Stimulated activated CD4-positive, alpha-beta T cell treated with anti-CD3 and anti-CD28 coated beads, Interleukin-12 subunit alpha, Interleukin-12 subunit beta, amount 100 ng/mL, for 24 hours (primary cell): Measurements from ENCODE around the gene ASAP2.

Source experiments
- DNase-seq, 2 experiments: peaks; one replicate each; pipeline ENCODE4 v3.0.0-alpha.2; 2020; ENCODE audit warnings: low read depth in 2 of 2

The ASAP2 gene

DNA sequence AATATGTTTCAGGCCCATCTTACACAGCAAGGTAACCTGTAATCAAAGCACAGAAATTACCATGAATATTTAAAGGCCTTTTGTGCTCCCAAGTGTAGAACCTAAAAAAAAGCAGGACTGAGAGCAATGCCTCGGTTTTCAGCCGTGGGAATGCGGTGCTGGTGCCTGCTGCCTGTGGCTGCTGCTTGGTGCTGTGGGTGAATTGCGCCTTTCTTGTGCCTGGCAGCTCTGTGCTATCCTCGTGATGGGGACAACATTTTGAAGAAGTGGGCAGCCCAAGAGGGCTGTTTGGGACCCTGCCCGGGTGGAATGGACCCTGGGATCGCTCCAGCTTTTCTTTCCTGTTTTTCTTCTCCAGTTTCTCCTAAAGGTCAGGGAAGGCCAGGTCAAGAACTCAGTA, 91.2 kb downstream of the ASAP2 start:
- no peak for DNase-seq

- DNase-seq = no peak
These were observed 92.0 kb downstream of the ASAP2 start for GRCh38 chr2:9298583-9298982.

- no peak for DNase-seq
These were observed 92.8 kb downstream of the ASAP2 start for GRCh38 chr2:9299161-9300100.

- DNase-seq = no peak
These were observed 93.6 kb downstream of the ASAP2 start for GRCh38 chr2:9300214-9300613.

GRCh38 chr2:9300829-9301453, 94.3 kb downstream of the ASAP2 start:
- no peak for DNase-seq

DNA sequence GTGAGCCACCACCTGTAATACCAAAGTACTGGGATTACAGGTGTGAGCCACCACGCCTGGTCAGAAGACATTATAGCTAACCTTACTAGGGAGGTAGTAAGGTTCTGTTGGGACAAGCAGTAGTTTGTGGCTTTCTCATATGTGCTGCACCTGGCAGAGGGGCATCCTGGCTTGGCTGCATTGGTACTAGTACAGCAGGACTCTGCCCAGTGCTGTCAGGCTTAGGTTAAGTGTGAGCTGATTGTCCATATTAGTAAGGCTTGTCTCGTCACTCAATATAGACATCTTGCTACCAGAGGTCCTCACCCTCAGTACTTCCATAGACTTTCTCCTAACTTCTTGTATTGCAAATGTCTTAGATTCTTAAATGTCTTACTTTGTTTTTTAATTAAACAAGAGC, 96.1 kb downstream of the ASAP2 start:
- no peak for DNase-seq

- no peak for DNase-seq
These were observed 97.1 kb downstream of the ASAP2 start for GRCh38 chr2:9303528-9304225.

- no peak for DNase-seq
These were observed 100.3 kb downstream of the ASAP2 start for GRCh38 chr2:9306911-9307310.

DNA sequence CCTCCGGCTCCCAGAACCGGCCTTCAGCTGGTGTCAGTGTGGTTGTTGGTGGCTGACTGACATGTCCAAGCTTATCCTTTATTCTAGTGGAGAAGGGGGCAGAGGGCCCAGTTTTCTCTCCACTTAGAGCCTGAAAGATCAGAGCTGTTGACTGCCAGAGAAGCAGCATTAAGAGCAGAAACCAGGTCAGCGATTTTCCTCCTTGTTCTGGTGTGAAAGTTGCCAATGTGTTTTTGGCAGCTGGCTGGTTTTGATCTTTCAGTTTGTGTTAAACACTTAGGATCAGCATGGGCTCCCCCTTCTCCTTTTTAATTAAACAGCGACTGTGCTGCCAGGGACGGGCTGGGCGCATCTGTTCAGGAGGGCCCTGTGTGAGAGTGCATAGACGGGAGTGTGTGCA, 100.9 kb downstream of the ASAP2 start:
- DNase-seq = no peak

GRCh38 chr2:9308186-9308955, 101.8 kb downstream of the ASAP2 start:
- no peak for DNase-seq

DNA sequence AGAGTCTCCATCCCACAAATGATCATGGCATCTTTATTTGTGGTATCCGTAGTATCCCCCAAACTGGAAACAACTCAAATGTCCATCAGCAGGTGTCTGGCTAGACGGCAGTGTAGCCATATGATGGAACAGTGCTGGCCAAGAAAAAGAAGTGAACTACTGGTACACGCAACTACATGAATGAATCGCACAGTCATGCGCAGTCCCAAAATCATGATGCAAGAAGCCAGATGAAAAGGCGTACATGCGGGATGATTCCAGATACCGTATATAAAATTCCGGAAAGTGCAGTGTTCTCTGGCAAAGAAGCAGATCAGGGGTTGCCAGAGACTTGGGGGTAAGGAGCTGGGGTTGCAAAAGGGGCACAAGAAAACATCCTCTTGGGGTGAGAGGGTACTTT, 102.5 kb downstream of the ASAP2 start:
- DNase-seq = no peak

GRCh38 chr2:9310377-9310776, 103.8 kb downstream of the ASAP2 start:
- DNase-seq = no peak

DNA sequence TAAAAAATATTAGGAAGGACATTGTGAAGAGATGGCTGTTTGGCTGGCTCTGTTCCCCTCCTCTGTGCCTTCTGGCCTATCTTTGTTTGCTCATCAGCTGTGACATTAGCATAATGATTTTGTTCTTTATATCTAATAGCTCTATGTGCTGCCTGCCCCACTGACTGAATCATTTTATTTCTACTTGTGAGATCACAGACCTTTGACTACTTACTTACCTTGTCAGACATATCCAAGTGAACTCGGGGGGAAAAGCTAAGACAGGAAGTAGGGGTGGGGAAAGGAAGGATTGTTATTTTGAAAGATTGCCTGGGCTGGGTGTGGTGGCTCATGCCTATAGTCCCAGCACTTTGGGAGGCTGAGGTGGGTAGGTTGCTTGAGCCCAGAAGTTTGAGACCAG, 104.2 kb downstream of the ASAP2 start:
- DNase-seq = no peak

DNA sequence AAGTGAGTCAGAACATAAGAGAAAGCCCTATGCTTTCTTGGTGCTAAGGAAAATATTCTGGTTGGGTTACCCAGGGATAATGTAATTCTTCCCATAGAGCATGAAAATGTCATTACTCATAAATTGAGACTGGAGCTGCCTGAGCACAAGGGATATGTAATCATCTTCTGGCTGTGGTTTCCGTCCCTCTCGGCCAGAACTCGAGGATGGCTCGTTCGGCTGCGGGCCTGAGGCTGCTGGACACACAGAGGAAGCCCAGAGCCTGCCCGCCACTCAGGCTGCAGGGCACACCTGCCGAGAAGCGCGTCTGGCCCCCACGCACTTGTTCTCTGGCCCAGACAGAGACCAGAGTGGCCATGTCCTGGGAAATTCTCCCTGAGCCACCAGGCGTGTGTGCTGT, 104.9 kb downstream of the ASAP2 start:
- no peak for DNase-seq

GRCh38 chr2:9312591-9312990, 106.0 kb downstream of the ASAP2 start:
- DNase-seq = no peak

- no peak for DNase-seq
These were observed 106.8 kb downstream of the ASAP2 start for GRCh38 chr2:9313443-9313842.

- DNase-seq = no peak
These were observed 108.8 kb downstream of the ASAP2 start for GRCh38 chr2:9315280-9315847.

DNA sequence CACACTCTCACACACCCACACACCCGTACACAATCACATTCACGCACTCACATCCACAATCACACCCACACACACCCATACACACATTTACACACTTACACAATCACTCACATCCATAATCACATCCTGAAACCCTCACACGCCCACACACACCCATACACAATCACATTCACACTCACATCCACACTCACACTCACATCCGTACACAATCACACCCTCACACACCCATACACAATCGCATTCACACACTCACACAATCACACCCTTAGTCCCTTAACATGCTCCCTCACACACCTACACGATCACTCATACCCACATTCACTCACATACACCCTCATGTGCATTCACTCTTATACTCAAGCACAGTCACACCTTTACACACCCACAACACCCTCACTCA, 110.9 kb downstream of the ASAP2 start:
- no peak for DNase-seq

DNA sequence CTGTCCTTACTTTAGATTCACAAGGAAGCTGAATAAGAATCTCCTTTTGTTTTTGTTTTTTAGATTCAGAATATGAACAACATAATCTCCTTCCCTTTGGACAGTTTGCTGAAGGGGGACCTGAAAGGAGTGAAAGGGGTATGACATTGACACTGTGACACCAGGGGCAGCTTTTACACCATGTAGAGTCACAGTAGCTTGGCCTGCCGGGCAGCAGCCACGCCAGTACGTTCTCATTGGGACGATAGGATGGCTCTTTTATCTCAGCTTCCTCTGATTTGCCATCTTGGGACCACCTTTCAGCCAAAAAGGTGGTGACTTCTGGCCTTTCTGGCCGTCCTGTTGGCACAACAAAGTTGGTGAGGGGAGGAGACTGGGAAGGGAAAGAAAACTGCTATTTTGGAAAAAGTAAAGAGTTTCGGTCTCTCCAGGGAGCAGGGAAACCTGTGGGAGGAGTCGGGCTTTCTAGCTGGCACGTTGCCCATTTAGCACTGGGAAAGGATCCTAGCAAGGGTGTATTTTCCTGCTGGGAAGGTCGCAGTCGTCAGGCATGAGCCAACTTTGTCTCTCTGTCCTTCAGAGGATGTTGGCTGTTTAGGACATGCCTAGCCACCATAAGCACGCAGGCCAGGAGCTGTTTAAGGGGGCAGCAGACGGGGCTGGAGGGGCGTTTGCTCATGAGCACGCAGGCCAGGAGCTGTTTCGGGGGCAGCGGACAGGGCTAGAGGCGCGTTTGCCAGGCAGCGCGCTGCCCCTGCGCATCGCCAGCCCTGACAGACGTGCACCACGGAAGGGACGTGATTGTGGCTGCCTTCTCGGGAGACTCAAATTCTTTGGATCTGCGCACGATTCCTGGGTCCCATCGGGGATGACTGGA, 112.1 kb downstream of the ASAP2 start:
- no peak for DNase-seq

GRCh38 chr2:9319338-9319715, 112.7 kb downstream of the ASAP2 start:
- no peak for DNase-seq

DNA sequence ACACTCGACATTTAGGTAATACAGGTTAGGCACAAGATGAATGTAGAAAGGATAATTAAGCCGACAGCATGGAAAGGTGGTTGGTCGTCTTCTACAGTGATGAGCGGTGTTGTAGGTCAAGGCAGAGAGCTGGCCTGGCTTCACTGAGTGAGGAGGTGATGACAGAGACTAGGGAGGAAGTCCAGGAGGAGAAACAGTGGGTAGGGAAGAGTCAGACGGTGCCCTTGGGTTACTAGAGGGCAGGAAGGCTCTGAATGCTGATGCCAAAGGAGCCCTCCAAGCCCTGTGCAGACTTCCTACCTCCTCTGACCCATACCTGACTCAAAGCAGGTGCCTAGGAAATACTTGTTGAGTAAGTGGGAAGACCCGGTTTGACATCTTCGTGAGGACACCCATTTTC, 116.0 kb downstream of the ASAP2 start:
- DNase-seq = no peak
